SK-N-SH (cell line): ENCODE data around the gene GSTCD. TPM values are rescaled to one million over a fixed set of nuclear protein-coding genes. Genes with fewer than 3 reads are reported as not detected.

ENCODE experiments used
- CTCF ChIA-PET: fragments of 300-600, 350-600 bp; formaldehyde crosslinking; extraction: SDS; loops from one replicate; lab custom pipeline; 2021; lab: Yijun Ruan, JAX
- POLR2A ChIA-PET: fragments of 350-600 bp; sonication (Branson Sonifier 250); formaldehyde crosslinking; extraction: SDS; loops from one replicate; lab custom pipeline; 2020; ENCODE audit warnings: antibody characterized with exemption, inconsistent platforms; lab: Yijun Ruan, JAX
- DNase-seq: peaks from one replicate; pipeline ENCODE4 v3.0.0; 2012
- H2AFZ ChIP-seq: fragments of 200-600 bp; sonication (generic); 2 replicates; pipeline ENCODE4 v1.8.1; 2016; ENCODE audit warnings: antibody characterized with exemption, mild to moderate bottlenecking, low read depth
- H3F3A ChIP-seq: fragments of 200-600 bp; sonication (generic); replicated peaks from 2 replicates; pipeline ENCODE3; 2016; ENCODE audit warnings: antibody characterized with exemption, mild to moderate bottlenecking; ENCODE audit not compliant: insufficient read depth
- H3K27ac ChIP-seq, 2 experiments: fragments of 200-500 bp in 1 of 2; fragments of 200-600 bp in 1 of 2; sonication (Bioruptor generic) in 1 of 2; sonication (generic), shearing (Covaris generic) in 1 of 2; 2 replicates each; pipeline versions ENCODE4 v1.5.1 to v1.6.1; 2014 to 2016; ENCODE audit warnings: low read depth in 2 of 2, inconsistent platforms in 1 of 2, low read length in 1 of 2, mild to moderate bottlenecking in 1 of 2, mixed read lengths in 1 of 2
- H3K27me3 ChIP-seq: fragments of 200-600 bp; sonication (generic), shearing (Covaris generic); 2 replicates; pipeline ENCODE4 v1.6.1; 2016; ENCODE audit warnings: mixed run types; ENCODE audit not compliant: insufficient read depth
- H3K36me3 ChIP-seq, 2 experiments: fragments of 200-500 bp in 1 of 2; fragments of 200-600 bp in 1 of 2; sonication (Bioruptor generic) in 1 of 2; sonication (generic) in 1 of 2; replicated peaks in 1 of 2; 2 replicates each; pipeline versions ENCODE3 to v1.5.1; 2014 to 2016; ENCODE audit warnings: low read length in 1 of 2, mild to moderate bottlenecking in 1 of 2; ENCODE audit not compliant: insufficient read depth in 2 of 2, control insufficient read depth in 1 of 2
- H3K4me1 ChIP-seq, 2 experiments: fragments of 200-500 bp in 1 of 2; fragments of 200-600 bp in 1 of 2; sonication (Bioruptor generic) in 1 of 2; sonication (generic), shearing (Covaris generic) in 1 of 2; 2 replicates each; pipeline versions ENCODE4 v1.5.1 to v1.6.1; 2014 to 2016; ENCODE audit warnings: low read depth in 1 of 2, low read length in 1 of 2, mixed run types in 1 of 2; ENCODE audit not compliant: insufficient read depth in 2 of 2, control insufficient read depth in 1 of 2
- H3K4me2 ChIP-seq: fragments of 200-600 bp; sonication (generic), shearing (Covaris generic); 2 replicates; pipeline ENCODE4 v1.6.1; 2017; ENCODE audit warnings: mixed run types
- H3K4me3 ChIP-seq, 2 experiments: fragments of 200-500 bp in 1 of 2; fragments of 200-600 bp in 1 of 2; sonication (Bioruptor generic) in 1 of 2; sonication (generic), shearing (Covaris generic) in 1 of 2; 2 replicates each; pipeline versions ENCODE4 v1.5.1 to v1.8.1; 2014 to 2016; ENCODE audit warnings: low read depth in 2 of 2, inconsistent platforms in 1 of 2, low read length in 1 of 2, mild to moderate bottlenecking in 1 of 2, mixed read lengths in 1 of 2, moderate library complexity in 1 of 2
- H3K79me2 ChIP-seq: fragments of 200-600 bp; sonication (generic); 2 replicates; pipeline ENCODE4 v1.8.1; 2017; ENCODE audit warnings: mild to moderate bottlenecking; ENCODE audit not compliant: insufficient read depth
- H3K9ac ChIP-seq: fragments of 200-600 bp; sonication (generic); 2 replicates; pipeline ENCODE4 v1.6.1; 2017; ENCODE audit warnings: mixed run types
- H3K9me2 ChIP-seq: fragments of 200-600 bp; sonication (generic); 2 replicates; pipeline ENCODE4 v1.6.1; 2017; ENCODE audit warnings: mixed run types
- H3K9me3 ChIP-seq: fragments of 200-600 bp; sonication (generic); 2 replicates; pipeline ENCODE4 v1.6.1; 2017; ENCODE audit warnings: mixed run types, mild to moderate bottlenecking, moderate library complexity
- H4K20me1 ChIP-seq: fragments of 200-600 bp; sonication (generic); 2 replicates; pipeline ENCODE4 v1.6.1; 2017; ENCODE audit warnings: mild to moderate bottlenecking, mixed run types; ENCODE audit not compliant: insufficient read depth
- CTCF ChIP-seq: fragments of 200-600 bp; sonication (generic); IDR thresholded peaks from 2 replicates; pipeline ENCODE4 v1.6.1; 2017; ENCODE audit warnings: antibody characterized with exemption, mild to moderate bottlenecking, moderate library complexity
- EZH2phosphoT487 ChIP-seq: fragments of 200-600 bp; sonication (generic); IDR thresholded peaks from 2 replicates; pipeline ENCODE4 v1.6.1; 2017; ENCODE audit warnings: low read depth, mixed run types, mild to moderate bottlenecking, antibody characterized with exemption, moderate library complexity, borderline replicate concordance
- JUND ChIP-seq: IDR thresholded peaks from 2 replicates; pipeline ENCODE4 v1.4.0; 2012
- NFIC ChIP-seq: IDR thresholded peaks from 2 replicates; pipeline ENCODE4 v1.4.0; 2012; ENCODE audit warnings: borderline replicate concordance
- PBX3 ChIP-seq: IDR thresholded peaks from 2 replicates; pipeline ENCODE4; 2012
- POLR2AphosphoS5 ChIP-seq: IDR thresholded peaks from 2 replicates; pipeline ENCODE4 v1.6.1; 2012; ENCODE audit warnings: low read depth, low read length
- RAD21 ChIP-seq: IDR thresholded peaks from 2 replicates; pipeline ENCODE4 v1.6.1; 2012; ENCODE audit warnings: mild to moderate bottlenecking, low read length
- RCOR1 ChIP-seq: fragments of 150-350 bp; IDR thresholded peaks from 2 replicates; pipeline ENCODE4 v1.6.1; 2017; ENCODE audit warnings: antibody characterized with exemption, low read length
- RXRA ChIP-seq: IDR thresholded peaks from 2 replicates; pipeline ENCODE4 v1.4.0; 2012; ENCODE audit warnings: low read depth, mild to moderate bottlenecking, borderline replicate concordance
- SMC3 ChIP-seq: IDR thresholded peaks from 2 replicates; pipeline ENCODE4 v1.6.1; 2012; ENCODE audit warnings: low read depth, low read length, improper control_type of control experiment
- TCF12 ChIP-seq: IDR thresholded peaks from 2 replicates; pipeline ENCODE4 v1.4.0; 2012
- USF2 ChIP-seq: fragments of 150-350 bp; IDR thresholded peaks from 2 replicates; pipeline ENCODE4 v1.6.1; 2017; ENCODE audit warnings: antibody characterized with exemption, low read length, low read depth, borderline replicate concordance
- WGBS: methylation state at CpG from one replicate; pipeline ENCODE4 v1.1.6; 2017; ENCODE audit warnings: low lambda C conversion rate; 5-methylcytosine and 5-hydroxymethylcytosine counted together
- polyA plus RNA-seq, 3 experiments: library from polyadenylated mRNA; depleted of rRNA; stranded (reverse); fragments of >200 nt; gene quantifications; 2 replicates each; pipeline ENCODE4 v1.2.3, GENCODE V29; 2012

Gene GSTCD
- polyA plus RNA-seq, 1 of the 3 experiments (the other 2 are of a cell fraction) = 4.8 TPM

GRCh38 chr4:105662935-105663675 lies 45.5 kb upstream of the GSTCD start:
- CTCF ChIA-PET = interaction anchor here (1.2 kb wide), 1 partner anchor 142 kb away, joined by 3 read pairs; no protein-coding TSS in a partner anchor
- no peak for DNase-seq
- no peaks in the 10 kb centered on the region for H3K4me1 ChIP-seq
- 0 out of 2 replicates have a peak, but pooled peaks cover 3% of the 10 kb centered on the region for H3K9me2 ChIP-seq
- H3K36me3 ChIP-seq = no peaks in the 10 kb centered on the region
- H2AFZ ChIP-seq = 0 out of 2 replicates have a peak overlapping the region, but pooled peaks have one; percentile 22
- H3K4me3 ChIP-seq = no peak overlapping the region
- 96% methylated on average over 2 of the region's 2 CpGs for WGBS
- H3K4me2 ChIP-seq = no peak overlapping the region
- TF ChIP-seq PBX3 (no peak), EZH2phosphoT487 (no peak), TCF12 (no peak), JUND (no peak), RCOR1 (no peak), NFIC (no peak), RXRA (no peak), POLR2AphosphoS5 (no peak)
- TF ChIP-seq, all 33 proteins: peak for 0
- POLR2A ChIA-PET = no interaction called here
- Histone ChIP-seq H3K9ac (no peak overlapping the region), H4K20me1 (no peaks in the 10 kb centered on the region), H3K79me2 (no peaks in the 10 kb centered on the region), H3K27ac (no peak overlapping the region), H3F3A (no peaks in the 10 kb centered on the region), H3K27me3 (no peaks in the 10 kb centered on the region), H3K9me3 (no peaks in the 10 kb centered on the region)

- 0 out of 2 replicates have a peak, but pooled peaks cover 3% of the 10 kb centered on the region for H3K9me2 ChIP-seq
- ChIA-PET CTCF (interaction anchor here (0.6 to 2.4 kb wide), 12 partner anchors 10 to 529 kb away, joined by 3 to 27 read pairs (median 4); partner anchors contain the start of gene PPA2), POLR2A (no interaction called here)
- no peaks in the 10 kb centered on the region for H3K79me2 ChIP-seq
- no peak overlapping the region for H3K9ac ChIP-seq
- no peaks in the 10 kb centered on the region for H4K20me1 ChIP-seq
- no peaks in the 10 kb centered on the region for H3K9me3 ChIP-seq
- DNase-seq = no peak
- no peaks in the 10 kb centered on the region for H3K36me3 ChIP-seq
- H3K4me1 ChIP-seq = no peaks in the 10 kb centered on the region
- no peak overlapping the region for H3K4me3 ChIP-seq
- no peak overlapping the region for H3K4me2 ChIP-seq
- no peak overlapping the region for H3K27ac ChIP-seq
- WGBS = 48% methylated on average over 5 of the region's 5 CpGs
- no peak overlapping the region for H2AFZ ChIP-seq
- TF ChIP-seq RAD21 (peak; percentile 68), SMC3 (peak; percentile 28; the same call in 1 of the 2 replicates), USF2 (no peak), CTCF (peak; percentile 42)
- H3K27me3 ChIP-seq = no peaks in the 10 kb centered on the region
- H3F3A ChIP-seq = no peaks in the 10 kb centered on the region
Measured at GRCh38 chr4:105666693-105667092, 41.9 kb upstream of the GSTCD start.
